NCI-H1694 treated with DMSO at 0.1 percent for 48 hours (cell line): ENCODE data around the gene CNIH4.
"Not testable (repeated sequence)": the region's sequence is repeated elsewhere in the genome, so short reads cannot be mapped to it uniquely, and the experiment has no call there.

Experiments used
- DNase-seq: peaks from one replicate; lab custom pipeline; 2025; lab: John Stamatoyannopoulos, UW

CNIH4 gene

GRCh38 chr1:224399887-224400286 lies 43.2 kb downstream of the CNIH4 start:
- DNase-seq, result no peak

GRCh38 chr1:224402472-224403036 lies 45.9 kb downstream of the CNIH4 start:
- DNase-seq, result no peak

DNA sequence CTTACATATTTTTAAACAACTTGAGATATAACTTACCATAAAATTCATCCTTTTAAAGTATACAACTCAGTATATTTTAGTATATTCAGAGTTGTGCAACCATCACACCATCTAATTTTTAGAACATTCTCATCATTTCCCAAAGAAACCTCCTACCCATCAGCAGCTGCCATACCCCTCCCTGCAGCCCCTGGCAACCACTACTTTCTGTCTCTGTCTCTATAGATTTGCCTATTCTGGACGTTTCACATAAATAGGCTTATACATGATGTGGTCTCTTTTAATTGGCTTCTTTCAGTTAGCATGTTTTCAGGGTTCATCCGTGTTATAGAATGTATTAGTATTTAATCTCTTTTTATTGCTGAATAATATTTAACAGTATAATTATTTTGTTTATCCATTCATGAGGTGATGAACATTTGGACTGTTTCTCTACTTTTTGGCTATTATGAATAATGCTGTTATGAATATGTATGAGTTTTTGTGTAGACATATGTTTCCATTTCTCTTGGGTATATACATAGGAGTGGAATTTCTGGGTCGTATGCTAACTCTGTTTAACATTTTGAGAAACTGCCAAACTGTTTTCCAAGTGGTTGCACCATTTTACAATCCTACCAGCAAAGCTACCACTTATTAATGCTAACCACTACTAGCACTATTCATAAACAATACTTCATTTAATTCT lies 48.4 kb downstream of the CNIH4 start:
- DNase-seq, result no peak

DNA sequence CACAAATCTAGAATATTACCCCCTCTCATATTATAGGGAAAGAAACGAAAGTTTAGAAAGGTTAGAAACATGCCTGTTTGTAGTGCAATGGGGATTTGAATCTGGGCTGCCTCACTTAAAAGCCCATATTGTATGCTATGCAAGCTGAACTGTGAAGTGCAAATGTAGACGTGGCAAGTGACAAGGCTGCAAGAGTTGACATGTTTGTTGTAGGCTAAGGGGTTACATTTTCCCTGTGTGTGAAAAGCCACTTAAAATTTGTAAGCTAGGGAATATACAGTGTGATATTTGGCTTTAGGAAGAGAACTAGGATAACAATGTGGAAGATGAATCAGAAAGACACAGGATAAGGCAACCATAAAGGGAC lies 48.9 kb downstream of the CNIH4 start:
- DNase-seq, result no peak

- DNase-seq, result no peak
Observed at GRCh38 chr1:224406216-224406615, 49.5 kb downstream of the CNIH4 start.

DNA sequence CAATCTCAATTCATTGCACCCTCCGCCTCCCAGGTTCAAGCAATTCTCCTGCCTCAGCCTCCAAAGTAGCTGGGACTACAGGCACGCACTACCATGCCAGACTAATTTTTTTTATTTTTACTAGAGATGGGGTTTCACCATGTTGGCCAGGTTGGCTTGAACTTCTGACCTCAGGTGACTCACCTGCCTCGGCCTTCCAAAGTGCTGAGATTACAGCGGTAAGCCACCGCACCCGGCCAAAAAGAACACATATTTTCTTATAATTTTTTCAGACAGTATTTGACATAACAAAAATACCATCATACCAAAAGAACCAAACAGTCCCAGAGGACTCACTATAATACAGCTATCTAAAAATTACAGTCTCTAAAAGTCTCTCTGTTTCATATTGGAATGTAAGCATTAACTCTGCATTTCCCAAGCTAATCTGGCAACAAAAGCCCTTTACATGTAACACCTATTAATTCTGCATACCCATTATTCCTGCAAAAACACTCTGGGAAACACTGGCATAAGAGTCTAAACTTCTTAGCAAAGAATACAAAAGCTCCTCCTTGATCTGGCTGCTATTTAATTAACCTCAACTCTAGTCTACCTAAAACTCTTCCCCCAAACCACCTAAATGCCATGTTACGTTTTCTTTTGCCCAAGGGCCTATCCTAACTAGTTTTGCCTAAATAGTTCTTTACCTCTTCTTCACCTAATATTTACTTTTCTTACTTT lies 51.1 kb downstream of the CNIH4 start:
- DNase-seq, result no peak

DNA sequence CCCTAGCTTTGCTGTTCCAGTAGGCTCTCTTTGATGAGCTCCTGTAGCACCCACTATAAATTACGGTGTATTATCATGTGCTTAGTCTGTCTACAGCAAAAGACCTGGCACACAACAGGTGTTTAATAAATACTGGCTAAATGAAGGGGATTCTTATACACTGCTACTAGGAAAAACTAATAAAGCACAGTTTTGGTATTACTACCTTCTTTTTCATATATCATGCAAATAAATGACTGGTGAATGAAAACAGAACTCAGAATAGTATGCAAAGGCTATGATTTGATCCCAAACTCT lies 51.6 kb downstream of the CNIH4 start:
- DNase-seq, result no peak

DNA sequence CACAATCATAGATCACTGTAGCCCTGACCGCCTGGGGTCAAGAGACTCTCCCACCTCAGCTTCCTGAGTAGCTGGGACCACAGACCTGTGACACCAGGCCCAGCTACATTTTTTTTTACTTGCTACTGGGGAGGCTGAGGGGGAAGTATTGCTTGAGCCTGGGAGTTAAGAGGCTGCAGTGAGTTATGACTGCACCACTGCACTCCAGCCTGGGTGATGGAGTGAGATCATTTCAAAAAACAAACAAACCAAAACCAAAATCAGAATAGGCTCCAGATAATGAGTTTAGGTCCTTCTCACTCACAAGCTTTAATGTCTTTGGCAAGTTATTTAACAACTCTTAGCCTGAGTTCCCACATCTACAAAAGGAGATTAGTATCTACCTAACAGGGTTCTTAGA lies 55.1 kb downstream of the CNIH4 start:
- DNase-seq, result no peak

- DNase-seq, result no peak
Observed at GRCh38 chr1:224420106-224420505, 63.4 kb downstream of the CNIH4 start.

DNA sequence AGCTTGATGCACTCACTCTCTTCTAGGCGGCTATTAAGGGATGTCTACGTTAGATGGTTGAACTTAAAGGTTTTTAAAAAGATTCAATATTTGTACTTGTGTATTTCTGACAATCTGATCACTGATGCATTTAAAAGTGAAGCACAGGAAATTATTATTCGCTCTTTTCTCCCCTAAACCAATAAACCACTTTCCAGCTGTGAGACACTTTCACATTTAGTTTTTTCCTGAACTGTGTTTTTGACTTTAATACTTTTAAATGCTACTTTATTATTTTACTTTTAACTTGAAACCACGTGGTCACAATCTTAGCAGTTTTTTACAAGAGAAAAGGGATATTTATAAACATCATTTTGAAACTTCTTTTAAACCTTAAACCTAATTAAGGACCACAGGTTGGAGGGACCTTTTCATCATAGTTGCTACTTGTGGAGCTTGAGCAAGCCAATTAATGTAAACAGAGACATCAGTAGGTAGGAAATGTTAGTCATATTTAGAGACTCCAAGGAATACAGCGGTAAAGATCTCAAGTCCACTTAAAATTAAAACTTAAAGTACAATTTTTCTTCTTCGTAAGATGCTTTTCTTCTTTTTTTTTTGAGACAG lies 68.7 kb downstream of the CNIH4 start:
- no peak for DNase-seq

DNA sequence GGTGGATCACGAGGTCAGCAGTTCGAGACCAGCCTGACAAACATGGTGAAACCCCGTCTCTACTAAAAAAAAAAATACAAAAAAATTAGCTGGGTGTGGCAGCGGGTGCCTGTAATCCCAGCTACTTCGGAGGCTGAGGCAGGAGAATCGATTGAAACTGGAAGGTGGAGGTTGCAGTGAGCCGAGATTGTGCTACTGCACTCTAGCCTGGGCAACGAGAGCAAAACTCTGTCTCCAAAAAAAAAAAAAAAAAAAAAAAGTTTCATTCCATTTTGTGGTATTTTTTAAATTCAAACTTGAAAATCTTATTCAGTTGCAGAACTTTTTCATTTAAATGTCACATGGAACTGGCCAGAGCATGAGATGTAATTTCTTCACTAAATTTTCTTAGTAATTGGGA lies 70.2 kb downstream of the CNIH4 start:
- DNase-seq, result not testable (repeated sequence)

- no peak for DNase-seq
Observed at GRCh38 chr1:224427346-224427745, 70.7 kb downstream of the CNIH4 start.

DNA sequence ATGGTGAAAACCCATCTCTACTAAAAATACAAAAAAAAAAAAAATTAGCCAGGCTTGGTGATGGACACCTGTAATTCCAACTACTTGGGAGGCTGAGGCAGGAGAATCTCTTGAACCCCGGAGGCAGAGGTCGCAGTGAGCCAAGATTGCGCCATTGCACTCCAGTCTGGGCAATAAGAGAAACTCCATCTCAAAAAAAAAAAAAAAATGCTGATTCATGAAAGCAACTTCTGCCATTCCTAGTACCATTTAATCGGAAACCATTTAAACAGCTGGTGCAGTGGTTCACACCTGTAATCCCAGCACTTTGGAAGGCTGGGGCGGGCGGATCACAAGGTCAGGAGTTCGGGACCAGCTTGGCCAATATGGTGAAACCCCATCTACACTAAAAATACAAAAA lies 72.0 kb downstream of the CNIH4 start:
- DNase-seq, result not testable (repeated sequence)
